ENCODE measurements around the gene PTTG1IP.

The PTTG1IP gene

DNA sequence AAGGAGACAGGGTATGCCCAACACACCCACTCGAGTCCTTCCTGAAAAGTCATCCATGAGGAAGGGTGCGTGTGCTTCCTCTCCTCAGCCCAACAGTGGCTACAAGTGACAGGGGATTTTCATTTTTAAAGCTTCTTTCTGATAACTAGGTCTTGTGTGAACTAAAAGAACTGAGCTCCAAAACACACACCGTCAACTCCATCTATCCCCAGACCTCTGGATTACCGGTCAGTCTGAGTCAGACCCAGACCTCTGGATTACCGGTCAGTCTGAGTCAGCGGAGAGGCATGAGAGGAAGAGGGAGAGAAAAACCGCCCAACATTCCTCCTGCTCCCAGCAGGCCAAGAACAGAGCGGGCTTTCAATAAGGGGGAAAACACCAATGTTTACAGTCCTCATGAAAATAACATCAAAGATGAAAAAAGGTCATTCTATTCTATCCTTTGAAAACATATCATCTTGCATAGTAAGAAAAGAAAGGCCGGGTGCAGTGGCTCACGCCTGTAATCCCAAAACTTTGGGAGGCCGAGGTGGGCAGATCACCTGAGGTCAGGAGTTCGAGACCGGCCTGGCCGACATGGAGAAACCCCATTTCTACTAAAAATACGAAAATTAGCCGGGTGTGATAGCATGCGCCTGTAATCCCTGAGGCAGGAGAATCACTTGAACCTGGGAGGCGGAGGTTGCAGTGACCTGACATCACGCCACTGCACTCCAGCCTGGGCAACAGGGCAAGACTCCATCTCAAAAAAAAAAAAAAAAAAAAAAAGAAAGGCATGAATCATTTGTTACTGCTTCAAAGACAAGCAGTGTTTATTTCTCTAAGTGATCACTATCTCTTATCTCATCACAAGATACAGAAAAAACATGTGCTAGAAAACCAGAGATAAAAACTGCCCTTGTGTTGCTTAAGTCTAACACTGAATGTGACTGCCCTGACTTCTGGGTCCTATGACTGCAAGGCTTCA, 3.4 kb downstream of the PTTG1IP start:
- H3K4me2 ChIP-seq (ENCODE audit: low read length): no peak overlapping the region
- no peak overlapping the region for H2AFZ ChIP-seq (ENCODE audit: low read length)
- H3K4me3 ChIP-seq (ENCODE audit: low read depth, low read length, poor library complexity, severe bottlenecking): no peak overlapping the region
- H3K36me3 ChIP-seq (ENCODE audit: insufficient read depth, low read length): peaks cover 8% of the 10 kb centered on the region
- H3F3A ChIP-seq (ENCODE audit: insufficient read depth, low read length): 0 out of 2 replicates have a peak, but pooled peaks cover 1% of the 10 kb centered on the region
- no peaks in the 10 kb centered on the region for H3K9me2 ChIP-seq (ENCODE audit: low read depth, low read length)
- peaks cover 6% of the 10 kb centered on the region for H3K79me2 ChIP-seq (ENCODE audit: insufficient read depth, low read length)
- H3K27ac ChIP-seq (ENCODE audit: low read depth, low read length, poor library complexity, severe bottlenecking): no peak overlapping the region
- H4K20me1 ChIP-seq (ENCODE audit: insufficient read depth, low read length): no peaks in the 10 kb centered on the region
- no peak overlapping the region for H3K9ac ChIP-seq (ENCODE audit: low read length)
- TF ChIP-seq, protein P1, sequence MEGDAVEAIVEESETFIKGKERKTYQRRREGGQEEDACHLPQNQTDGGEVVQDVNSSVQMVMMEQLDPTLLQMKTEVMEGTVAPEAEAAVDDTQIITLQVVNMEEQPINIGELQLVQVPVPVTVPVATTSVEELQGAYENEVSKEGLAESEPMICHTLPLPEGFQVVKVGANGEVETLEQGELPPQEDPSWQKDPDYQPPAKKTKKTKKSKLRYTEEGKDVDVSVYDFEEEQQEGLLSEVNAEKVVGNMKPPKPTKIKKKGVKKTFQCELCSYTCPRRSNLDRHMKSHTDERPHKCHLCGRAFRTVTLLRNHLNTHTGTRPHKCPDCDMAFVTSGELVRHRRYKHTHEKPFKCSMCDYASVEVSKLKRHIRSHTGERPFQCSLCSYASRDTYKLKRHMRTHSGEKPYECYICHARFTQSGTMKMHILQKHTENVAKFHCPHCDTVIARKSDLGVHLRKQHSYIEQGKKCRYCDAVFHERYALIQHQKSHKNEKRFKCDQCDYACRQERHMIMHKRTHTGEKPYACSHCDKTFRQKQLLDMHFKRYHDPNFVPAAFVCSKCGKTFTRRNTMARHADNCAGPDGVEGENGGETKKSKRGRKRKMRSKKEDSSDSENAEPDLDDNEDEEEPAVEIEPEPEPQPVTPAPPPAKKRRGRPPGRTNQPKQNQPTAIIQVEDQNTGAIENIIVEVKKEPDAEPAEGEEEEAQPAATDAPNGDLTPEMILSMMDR (IDR thresholded peaks at IDR 0.05; ENCODE audit: low read length): no peak
- no peak for TF ChIP-seq EZH2 (IDR thresholded peaks at IDR 0.05; ENCODE audit: borderline replicate concordance, low read length)
- H3K27me3 ChIP-seq (ENCODE audit: insufficient read depth, low read length): no peaks in the 10 kb centered on the region; the same call in 1 of the 2 replicates
- peaks cover 62% of the 10 kb centered on the region for H3K4me1 ChIP-seq (ENCODE audit: insufficient read depth, low read length, severe bottlenecking)
- no peaks in the 10 kb centered on the region for H3K9me3 ChIP-seq (ENCODE audit: low read length)

DNA sequence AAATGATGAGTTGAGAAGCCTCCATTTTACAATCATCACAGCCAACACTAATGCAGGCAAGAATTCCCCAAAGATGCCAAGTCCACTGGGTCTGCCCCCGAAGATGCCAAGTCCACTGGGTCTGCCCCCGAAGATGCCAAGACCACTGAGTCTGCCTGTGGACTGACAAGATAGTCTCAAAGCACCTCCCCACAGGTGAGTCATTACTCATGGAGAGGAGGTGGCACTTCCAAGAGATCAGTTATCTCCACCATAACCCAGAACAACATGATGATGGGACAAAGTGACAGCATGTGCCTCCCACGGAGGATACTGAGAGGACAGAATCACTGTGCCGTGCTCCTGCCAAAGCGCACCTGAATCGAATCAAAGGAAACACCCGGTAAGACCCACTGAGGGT, 4.8 kb downstream of the PTTG1IP start:
- no peaks in the 10 kb centered on the region for H3K9me3 ChIP-seq (ENCODE audit: low read length)

DNA sequence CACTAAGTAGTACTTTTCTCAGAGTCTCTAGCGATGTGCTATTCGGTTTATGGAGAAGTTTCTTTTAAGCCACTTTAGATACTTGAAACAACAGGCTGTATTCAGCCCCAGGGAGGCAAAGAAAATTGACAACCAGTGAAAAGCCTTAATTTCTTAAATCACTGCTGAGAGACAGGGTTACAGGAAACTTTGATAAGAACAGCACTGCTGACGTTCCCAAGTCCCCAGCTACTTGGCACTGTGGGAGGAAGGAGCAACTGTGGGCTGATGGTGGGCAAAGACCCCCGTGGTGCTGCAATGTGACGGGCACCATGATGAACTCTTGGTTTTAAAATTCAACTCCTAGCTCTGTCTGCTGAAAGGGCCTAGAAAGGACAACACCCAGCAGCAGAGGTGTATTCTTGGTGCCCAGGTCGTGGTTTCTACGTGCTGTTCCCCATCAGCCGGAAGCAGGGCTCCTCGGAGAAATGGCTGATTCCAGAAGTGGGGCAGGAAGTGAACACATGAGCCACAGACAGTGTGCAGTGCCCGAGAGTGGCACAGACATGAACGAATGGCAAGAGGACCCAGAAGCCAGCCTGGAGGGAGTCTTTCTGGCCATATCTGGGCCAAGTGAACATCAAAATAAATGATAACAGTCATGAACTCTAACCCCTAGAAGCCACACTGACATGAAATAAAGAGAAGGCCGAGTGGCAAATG, 5.3 kb downstream of the PTTG1IP start:
- Histone ChIP-seq H3K36me3 (ENCODE audit: insufficient read depth, low read length) (peaks cover 15% of the 10 kb centered on the region), H3K4me1 (ENCODE audit: insufficient read depth, low read length, severe bottlenecking) (peaks cover 50% of the 10 kb centered on the region), H3K27ac (ENCODE audit: low read depth, low read length, poor library complexity, severe bottlenecking) (no peak overlapping the region), H3K9ac (ENCODE audit: low read length) (no peak overlapping the region), H3K4me3 (ENCODE audit: low read depth, low read length, poor library complexity, severe bottlenecking) (no peak overlapping the region), H3K4me2 (ENCODE audit: low read length) (no peak overlapping the region), H3K79me2 (ENCODE audit: insufficient read depth, low read length) (peaks cover 6% of the 10 kb centered on the region), H3K27me3 (ENCODE audit: insufficient read depth, low read length) (no peaks in the 10 kb centered on the region; the same call in 1 of the 2 replicates), H2AFZ (ENCODE audit: low read length) (no peak overlapping the region), H3K9me3 (ENCODE audit: low read length) (no peaks in the 10 kb centered on the region), H3F3A (ENCODE audit: insufficient read depth, low read length) (no peaks in the 10 kb centered on the region), H4K20me1 (ENCODE audit: insufficient read depth, low read length) (no peaks in the 10 kb centered on the region), H3K9me2 (ENCODE audit: low read depth, low read length) (no peaks in the 10 kb centered on the region)
- TF ChIP-seq, protein P1 (IDR thresholded peaks at IDR 0.05; ENCODE audit: low read length): no peak
- TF ChIP-seq EZH2 (IDR thresholded peaks at IDR 0.05; ENCODE audit: borderline replicate concordance, low read length): no peak

More for the DNA sequence above, 4.8 kb downstream of the PTTG1IP start:
- TF ChIP-seq EZH2 (IDR thresholded peaks at IDR 0.05; ENCODE audit: borderline replicate concordance, low read length): no peak
- TF ChIP-seq, protein P1 (IDR thresholded peaks at IDR 0.05; ENCODE audit: low read length): no peak
- Histone ChIP-seq H3K9ac (ENCODE audit: low read length) (no peak overlapping the region), H3K79me2 (ENCODE audit: insufficient read depth, low read length) (peaks cover 6% of the 10 kb centered on the region), H2AFZ (ENCODE audit: low read length) (no peak overlapping the region), H3K4me1 (ENCODE audit: insufficient read depth, low read length, severe bottlenecking) (peaks cover 50% of the 10 kb centered on the region), H3K36me3 (ENCODE audit: insufficient read depth, low read length) (peaks cover 15% of the 10 kb centered on the region), H4K20me1 (ENCODE audit: insufficient read depth, low read length) (no peaks in the 10 kb centered on the region), H3K27me3 (ENCODE audit: insufficient read depth, low read length) (no peaks in the 10 kb centered on the region; the same call in 1 of the 2 replicates), H3K4me3 (ENCODE audit: low read depth, low read length, poor library complexity, severe bottlenecking) (no peak overlapping the region), H3K9me2 (ENCODE audit: low read depth, low read length) (no peaks in the 10 kb centered on the region), H3K27ac (ENCODE audit: low read depth, low read length, poor library complexity, severe bottlenecking) (no peak overlapping the region), H3K4me2 (ENCODE audit: low read length) (no peak overlapping the region), H3F3A (ENCODE audit: insufficient read depth, low read length) (no peaks in the 10 kb centered on the region)

Measured in OCI-LY1 (cell line).